ENCODE measurements around the gene SEC14L1.
A peak's percentile ranks its signal among the peaks of the same experiment; 100 is the strongest.
"Not testable (repeated sequence)": the region's sequence is repeated elsewhere in the genome, so short reads cannot be mapped to it uniquely, and the experiment has no call there.

SEC14L1 gene

GRCh38 chr17:77115947-77116346 lies 24.8 kb upstream of the SEC14L1 start:
- no peak for DNase-seq (ENCODE audit: extremely low read depth in 1 of 2, low read depth in 1 of 2)

GRCh38 chr17:77116371-77116860 lies 24.4 kb upstream of the SEC14L1 start:
- no peak for DNase-seq (ENCODE audit: extremely low read depth in 1 of 2, low read depth in 1 of 2)

GRCh38 chr17:77117415-77117814 lies 23.4 kb upstream of the SEC14L1 start:
- DNase-seq (ENCODE audit: extremely low read depth in 1 of 2, low read depth in 1 of 2), result no peak

- DNase-seq (ENCODE audit: extremely low read depth in 1 of 2, low read depth in 1 of 2), result no peak
Observed at GRCh38 chr17:77118251-77118928, 22.4 kb upstream of the SEC14L1 start.

- DNase-seq (ENCODE audit: extremely low read depth in 1 of 2, low read depth in 1 of 2), result no peak
Observed at GRCh38 chr17:77119668-77120301, 21.0 kb upstream of the SEC14L1 start.

- no peak for DNase-seq (ENCODE audit: extremely low read depth in 1 of 2, low read depth in 1 of 2)
Observed at GRCh38 chr17:77120868-77121267, 19.9 kb upstream of the SEC14L1 start.

GRCh38 chr17:77124192-77124889 lies 16.4 kb upstream of the SEC14L1 start:
- DNase-seq (ENCODE audit: extremely low read depth in 1 of 2, low read depth in 1 of 2), result no peak

GRCh38 chr17:77125432-77125901 lies 15.3 kb upstream of the SEC14L1 start:
- no peak for DNase-seq (ENCODE audit: extremely low read depth in 1 of 2, low read depth in 1 of 2)

GRCh38 chr17:77126519-77126918 lies 14.2 kb upstream of the SEC14L1 start:
- no peak for DNase-seq (ENCODE audit: extremely low read depth in 1 of 2, low read depth in 1 of 2)

- DNase-seq (ENCODE audit: extremely low read depth in 1 of 2, low read depth in 1 of 2), result peak; percentile 22 to 62
Observed at GRCh38 chr17:77127735-77128361, 12.9 kb upstream of the SEC14L1 start.

GRCh38 chr17:77128896-77129567 lies 11.7 kb upstream of the SEC14L1 start:
- no peak for DNase-seq (ENCODE audit: extremely low read depth in 1 of 2, low read depth in 1 of 2)

GRCh38 chr17:77129568-77130301 lies 11.0 kb upstream of the SEC14L1 start:
- no peak for DNase-seq (ENCODE audit: extremely low read depth in 1 of 2, low read depth in 1 of 2)

- DNase-seq (ENCODE audit: extremely low read depth in 1 of 2, low read depth in 1 of 2), result no peak
Observed at GRCh38 chr17:77130525-77130924, 10.2 kb upstream of the SEC14L1 start.

GRCh38 chr17:77131904-77132303 lies 8.9 kb upstream of the SEC14L1 start:
- no peak for DNase-seq (ENCODE audit: extremely low read depth in 1 of 2, low read depth in 1 of 2)

- no peak for DNase-seq (ENCODE audit: extremely low read depth in 1 of 2, low read depth in 1 of 2)
Observed at GRCh38 chr17:77132411-77133086, 8.2 kb upstream of the SEC14L1 start.

GRCh38 chr17:77133087-77133638 lies 7.6 kb upstream of the SEC14L1 start:
- DNase-seq (ENCODE audit: extremely low read depth in 1 of 2, low read depth in 1 of 2), result no peak

- DNase-seq (ENCODE audit: extremely low read depth in 1 of 2, low read depth in 1 of 2), result no peak
Observed at GRCh38 chr17:77136420-77136767, 4.4 kb upstream of the SEC14L1 start.

- DNase-seq (ENCODE audit: extremely low read depth in 1 of 2, low read depth in 1 of 2), result no peak
Observed at GRCh38 chr17:77137111-77137510, 3.7 kb upstream of the SEC14L1 start.

- DNase-seq (ENCODE audit: extremely low read depth in 1 of 2, low read depth in 1 of 2), result not testable (repeated sequence)
Observed at GRCh38 chr17:77137886-77138285, 2.9 kb upstream of the SEC14L1 start.

All from activated CD8-positive, alpha-beta memory T cell treated with anti-CD3 and anti-CD28 coated beads for 1 hour (primary cell).